ENCODE measurements around the gene OVCH1.
"Not testable (repeated sequence)": the region's sequence is repeated elsewhere in the genome, so short reads cannot be mapped to it uniquely, and the experiment has no call there.

The OVCH1 gene

DNA sequence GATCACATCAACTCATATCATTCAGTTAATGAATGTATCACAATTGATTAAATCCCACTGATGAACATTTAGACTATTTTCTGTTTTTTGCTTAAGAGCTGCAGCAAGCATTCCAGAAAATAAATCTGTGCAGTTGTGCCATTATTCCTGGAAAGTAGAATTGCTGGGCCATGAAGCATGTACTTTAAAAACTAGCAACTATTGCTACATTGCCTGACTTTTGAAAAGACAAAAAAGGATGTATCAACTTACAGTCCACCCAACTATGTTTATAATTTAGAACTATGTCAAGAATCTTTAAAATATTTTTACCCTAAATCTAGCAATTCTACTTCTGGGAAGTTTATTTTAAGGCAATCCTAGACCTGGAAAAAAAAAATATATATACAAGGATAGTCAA is 83.1 kb downstream of the OVCH1 start:
- DNase-seq (ENCODE audit: low read depth in 2 of 2) = no peak

GRCh38 chr12:29405561-29405960 is 91.9 kb downstream of the OVCH1 start:
- DNase-seq (ENCODE audit: low read depth in 2 of 2) = no peak

GRCh38 chr12:29403991-29404390 is 93.5 kb downstream of the OVCH1 start:
- no peak for DNase-seq (ENCODE audit: low read depth in 2 of 2)

GRCh38 chr12:29402437-29402836 is 95.0 kb downstream of the OVCH1 start:
- no peak for DNase-seq (ENCODE audit: low read depth in 2 of 2)

DNA sequence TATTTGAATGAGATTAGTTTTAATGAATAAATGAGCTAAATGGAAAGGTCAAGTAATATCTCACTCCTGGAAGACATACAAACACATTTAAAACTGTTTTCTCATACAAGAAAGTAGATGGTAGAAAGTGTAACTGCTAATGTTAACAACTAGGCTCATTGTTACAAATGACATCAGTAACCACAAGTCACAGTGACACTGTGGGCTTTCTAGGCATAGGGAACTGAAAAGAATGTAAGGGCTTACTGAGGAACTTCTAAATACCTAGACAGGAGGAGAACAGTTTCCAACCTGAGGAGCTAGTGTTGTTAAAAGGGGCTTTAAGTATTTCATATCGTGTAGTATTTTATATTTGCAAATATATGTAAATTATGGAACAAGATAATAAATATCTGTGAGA is 99.0 kb downstream of the OVCH1 start:
- no peak for DNase-seq (ENCODE audit: low read depth in 2 of 2)

DNA sequence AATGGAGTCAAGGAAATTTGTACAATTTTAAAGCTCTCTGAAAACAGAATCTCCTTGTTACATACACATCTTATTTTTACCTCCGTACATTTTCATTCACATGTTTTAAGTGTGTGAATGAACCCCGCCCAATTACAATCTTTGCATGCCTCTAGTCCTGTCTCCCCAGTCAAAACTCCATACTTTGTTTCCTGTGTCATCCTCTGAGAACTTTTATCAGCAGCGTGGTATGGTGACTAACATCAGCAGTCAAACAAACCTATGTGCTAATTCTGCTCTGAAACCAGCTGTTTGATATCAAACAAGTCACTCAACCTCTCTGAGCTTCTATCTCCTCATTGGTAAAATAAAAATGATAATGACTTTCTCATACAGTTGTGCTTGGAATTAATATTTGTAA is 100.7 kb downstream of the OVCH1 start:
- no peak for DNase-seq (ENCODE audit: low read depth in 2 of 2)

DNA sequence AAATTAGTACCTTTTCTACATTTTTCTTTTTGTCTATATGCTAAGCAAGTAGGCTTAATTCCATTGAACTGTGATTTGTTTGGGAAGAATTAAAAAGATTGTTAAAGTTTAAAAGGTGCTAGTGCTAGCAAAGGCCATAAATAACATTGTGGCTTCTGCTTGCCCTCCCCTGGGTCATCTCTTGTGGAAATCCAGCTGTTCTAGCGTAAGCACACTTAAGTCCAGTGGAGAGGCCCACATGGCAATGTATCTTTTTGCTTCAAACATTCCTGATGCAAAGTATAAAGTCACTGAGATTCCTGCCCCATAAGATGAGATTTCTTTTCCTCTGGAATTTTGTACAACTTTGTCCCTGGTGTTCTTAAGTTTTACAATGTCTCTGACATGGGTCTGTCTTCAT is 102.1 kb downstream of the OVCH1 start:
- no peak for DNase-seq (ENCODE audit: low read depth in 2 of 2)

DNA sequence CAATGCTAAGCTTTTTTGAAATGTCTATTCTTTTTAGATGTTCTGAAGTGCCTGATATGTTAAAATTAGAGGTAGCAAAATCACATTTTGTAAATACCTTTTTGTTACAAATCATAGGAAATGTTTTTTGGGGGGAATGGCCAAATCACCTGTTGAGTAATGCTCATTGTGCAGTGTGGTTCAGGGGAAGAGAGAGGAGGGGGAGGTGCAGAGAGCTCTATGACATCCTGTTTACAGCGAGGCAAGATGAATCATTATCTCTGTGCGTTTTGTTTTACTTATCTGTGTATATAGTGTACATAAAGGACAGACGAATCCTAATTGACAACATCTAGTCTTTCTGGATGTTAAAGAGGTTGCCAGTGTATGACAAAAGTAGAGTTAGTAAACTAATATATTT is 107.1 kb downstream of the OVCH1 start:
- peak in 1 of 2 donors; percentile 31 for DNase-seq (ENCODE audit: low read depth in 2 of 2)

- DNase-seq (ENCODE audit: low read depth in 2 of 2) = no peak
Observed at GRCh38 chr12:29389295-29389919, 108.1 kb downstream of the OVCH1 start.

DNA sequence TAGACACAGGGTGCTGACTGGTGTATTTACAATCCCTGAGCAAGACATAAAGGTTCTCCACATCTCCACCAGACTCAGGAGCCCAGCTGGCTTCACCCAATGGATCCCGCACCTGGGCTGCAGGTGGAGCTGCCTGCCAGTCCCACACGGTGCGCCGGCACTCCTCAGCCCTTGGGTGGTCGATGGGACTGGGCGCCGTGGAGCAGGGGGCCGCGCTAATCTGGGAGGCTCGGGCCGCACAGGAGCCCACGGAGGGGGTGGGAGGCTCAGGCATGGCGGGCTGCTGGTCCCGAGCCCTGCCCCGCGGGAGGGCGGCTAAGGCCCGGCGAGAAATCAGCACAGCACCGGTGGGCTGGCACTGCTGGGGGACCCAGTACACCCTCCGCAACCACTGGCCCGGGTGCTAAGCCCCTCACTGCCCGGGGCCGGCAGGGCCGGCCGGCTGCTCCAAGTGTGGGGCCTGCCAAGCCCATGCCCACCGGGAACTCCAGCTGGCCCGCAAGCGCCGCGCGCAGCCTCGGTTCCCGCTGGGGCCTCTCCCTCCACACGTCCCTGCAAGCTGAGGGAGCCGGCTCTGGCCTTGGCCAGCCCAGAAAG is 111.3 kb downstream of the OVCH1 start:
- DNase-seq (ENCODE audit: low read depth in 2 of 2) = not testable (repeated sequence)

DNA sequence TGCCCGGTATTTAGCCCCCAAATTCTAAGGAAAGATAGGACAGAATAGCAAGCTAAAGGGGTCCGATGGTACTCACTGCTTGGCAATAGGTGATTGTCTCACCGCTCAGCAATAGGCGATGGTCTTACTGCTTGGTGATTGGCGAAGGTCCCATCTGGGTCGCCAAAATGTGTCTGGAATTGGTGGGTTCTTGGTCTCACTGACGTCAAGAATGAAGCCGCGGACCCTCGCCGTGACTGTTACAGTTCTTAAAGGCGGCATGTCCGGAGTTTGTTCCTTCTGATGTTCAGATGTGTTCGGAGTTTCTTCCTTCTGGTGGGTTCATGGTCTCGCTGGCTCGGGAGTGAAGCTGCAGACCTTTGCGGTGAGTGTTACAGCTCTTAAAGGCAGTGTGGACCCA is 112.3 kb downstream of the OVCH1 start:
- DNase-seq (ENCODE audit: low read depth in 2 of 2) = not testable (repeated sequence)

DNA sequence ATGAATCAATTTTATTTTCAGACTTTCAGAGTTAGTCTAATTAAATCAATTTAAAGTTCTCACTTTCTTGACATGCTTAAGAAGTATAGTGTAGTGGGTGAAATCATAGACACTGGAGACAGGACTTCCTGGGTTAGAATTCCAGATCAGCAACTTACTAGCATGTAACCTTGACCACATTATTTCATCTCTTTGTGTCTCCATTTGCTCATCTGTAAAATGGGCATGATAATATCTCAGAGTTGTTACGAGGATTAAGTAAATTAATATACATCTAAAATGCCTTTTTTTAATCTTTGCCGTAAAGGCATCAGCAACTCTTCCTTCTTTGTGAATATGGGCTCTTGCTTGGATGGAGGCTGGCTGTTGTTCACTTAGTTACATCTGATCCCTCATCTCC is 115.2 kb downstream of the OVCH1 start:
- no peak for DNase-seq (ENCODE audit: low read depth in 2 of 2)

DNA sequence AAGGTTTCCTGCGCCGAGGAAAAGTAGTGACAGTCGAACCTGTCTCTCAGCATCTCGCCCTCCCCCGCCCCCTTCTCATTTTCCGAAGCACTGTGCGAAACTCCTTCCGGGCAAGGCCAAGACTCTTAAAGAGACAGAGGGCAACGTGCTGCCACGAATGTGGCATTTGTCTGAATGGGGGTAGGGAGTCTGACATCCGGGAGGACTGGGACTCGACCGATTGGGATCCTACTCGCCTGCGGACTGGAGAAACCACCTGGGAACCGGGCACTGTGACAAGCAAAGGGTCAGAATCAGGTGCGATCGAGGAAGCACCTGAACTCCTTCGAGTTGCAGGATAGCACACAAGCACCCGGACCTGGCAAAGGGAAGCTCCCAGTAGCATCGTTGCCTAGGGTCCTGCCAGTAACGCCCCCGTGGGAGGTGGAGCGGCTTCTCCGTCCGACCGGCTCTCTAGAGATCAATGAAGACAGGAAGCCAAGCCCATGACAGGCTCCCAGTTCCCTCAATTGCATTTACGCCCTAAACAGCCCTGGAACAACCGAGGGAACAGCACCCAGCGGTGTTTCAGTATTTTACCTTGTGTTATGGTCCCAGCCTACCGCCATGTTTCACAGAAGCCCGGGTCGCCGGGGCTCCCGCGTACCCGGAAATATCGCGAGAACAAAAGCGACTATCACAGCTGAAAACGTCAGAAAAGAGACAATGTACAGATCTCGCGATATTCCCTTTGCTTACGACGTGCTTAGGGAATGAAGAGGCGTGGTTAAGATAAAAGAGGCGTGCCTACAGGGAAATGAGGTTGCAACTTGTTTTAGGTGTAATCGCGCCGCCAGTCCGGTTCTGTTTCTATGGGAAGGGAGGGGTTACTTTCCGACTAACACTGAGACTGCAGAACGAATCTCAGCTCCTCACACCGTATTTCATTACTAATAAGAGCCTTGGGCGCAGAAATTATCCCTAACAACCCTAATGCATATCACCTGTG is 116.7 kb downstream of the OVCH1 start, which contains the start of gene ERGIC2:
ERGIC2 (minus strand) TSS at position 637 of the 988 bp plus-strand sequence. CDS start 9,539 bp downstream, outside the sequence.
- DNase-seq (ENCODE audit: low read depth in 2 of 2) = peak; percentile 72 to 85

All from stimulated activated CD4-positive, alpha-beta T cell treated with anti-CD3 and anti-CD28 coated beads, Interleukin-1b, Interleukin-23, amount 100 ng/mL, for 4 hours (primary cell).